ENCODE measurements around the gene ADAT3.

- TF ChIP-seq ZNF621 (tag by site-specific recombination; IDR thresholded peaks at IDR 0.05) (no peak), ZNF510 (tag by site-specific recombination; IDR thresholded peaks at IDR 0.05; ENCODE audit: insufficient replicate concordance) (no peak), ZSCAN23 (tag by site-specific recombination; IDR thresholded peaks at IDR 0.05) (no peak), ZNF501 (tag by site-specific recombination; IDR thresholded peaks at IDR 0.05) (no peak)
- TF ChIP-seq, protein P1, sequence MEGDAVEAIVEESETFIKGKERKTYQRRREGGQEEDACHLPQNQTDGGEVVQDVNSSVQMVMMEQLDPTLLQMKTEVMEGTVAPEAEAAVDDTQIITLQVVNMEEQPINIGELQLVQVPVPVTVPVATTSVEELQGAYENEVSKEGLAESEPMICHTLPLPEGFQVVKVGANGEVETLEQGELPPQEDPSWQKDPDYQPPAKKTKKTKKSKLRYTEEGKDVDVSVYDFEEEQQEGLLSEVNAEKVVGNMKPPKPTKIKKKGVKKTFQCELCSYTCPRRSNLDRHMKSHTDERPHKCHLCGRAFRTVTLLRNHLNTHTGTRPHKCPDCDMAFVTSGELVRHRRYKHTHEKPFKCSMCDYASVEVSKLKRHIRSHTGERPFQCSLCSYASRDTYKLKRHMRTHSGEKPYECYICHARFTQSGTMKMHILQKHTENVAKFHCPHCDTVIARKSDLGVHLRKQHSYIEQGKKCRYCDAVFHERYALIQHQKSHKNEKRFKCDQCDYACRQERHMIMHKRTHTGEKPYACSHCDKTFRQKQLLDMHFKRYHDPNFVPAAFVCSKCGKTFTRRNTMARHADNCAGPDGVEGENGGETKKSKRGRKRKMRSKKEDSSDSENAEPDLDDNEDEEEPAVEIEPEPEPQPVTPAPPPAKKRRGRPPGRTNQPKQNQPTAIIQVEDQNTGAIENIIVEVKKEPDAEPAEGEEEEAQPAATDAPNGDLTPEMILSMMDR (tag by site-specific recombination; IDR thresholded peaks at IDR 0.05) = no peak
- TF ChIP-seq, protein P2, sequence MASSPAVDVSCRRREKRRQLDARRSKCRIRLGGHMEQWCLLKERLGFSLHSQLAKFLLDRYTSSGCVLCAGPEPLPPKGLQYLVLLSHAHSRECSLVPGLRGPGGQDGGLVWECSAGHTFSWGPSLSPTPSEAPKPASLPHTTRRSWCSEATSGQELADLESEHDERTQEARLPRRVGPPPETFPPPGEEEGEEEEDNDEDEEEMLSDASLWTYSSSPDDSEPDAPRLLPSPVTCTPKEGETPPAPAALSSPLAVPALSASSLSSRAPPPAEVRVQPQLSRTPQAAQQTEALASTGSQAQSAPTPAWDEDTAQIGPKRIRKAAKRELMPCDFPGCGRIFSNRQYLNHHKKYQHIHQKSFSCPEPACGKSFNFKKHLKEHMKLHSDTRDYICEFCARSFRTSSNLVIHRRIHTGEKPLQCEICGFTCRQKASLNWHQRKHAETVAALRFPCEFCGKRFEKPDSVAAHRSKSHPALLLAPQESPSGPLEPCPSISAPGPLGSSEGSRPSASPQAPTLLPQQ (tag by site-specific recombination; IDR thresholded peaks at IDR 0.05) = no peak
Observed at GRCh38 chr19:1956122-1956494, 50.9 kb downstream of the ADAT3 start.
